ENCODE data around the gene KLK6. TPM values are rescaled to one million over a fixed set of nuclear protein-coding genes. Genes with fewer than 3 reads are reported as not detected.

The KLK6 gene
- total RNA-seq, 1 donor from 2014 or later = 5.0 TPM

- no peak overlapping the region for H3K4me3 Mint-ChIP-seq
- peaks cover 3% of the 10 kb centered on the region for H3K4me1 Mint-ChIP-seq (ENCODE audit: unreplicated experiment)
Measured at GRCh38 chr19:51005248-51005647, 35.9 kb upstream of the KLK6 start.

GRCh38 chr19:51003316-51003715 lies 33.9 kb upstream of the KLK6 start:
- H3K4me3 Mint-ChIP-seq = no peak overlapping the region
- no peak for TF ChIP-seq CTCF (conservative IDR thresholded peaks at IDR 0.05)
- H3K36me3 Mint-ChIP-seq = no peaks in the 10 kb centered on the region
- H3K27me3 Mint-ChIP-seq = peaks cover 32% of the 10 kb centered on the region
- no peak for DNase-seq (ENCODE audit: extremely low spot score, unreplicated experiment)
- no peaks in the 10 kb centered on the region for H3K9me3 Mint-ChIP-seq
- peaks cover 3% of the 10 kb centered on the region for H3K4me1 Mint-ChIP-seq (ENCODE audit: unreplicated experiment)
- H3K27ac Mint-ChIP-seq = no peak overlapping the region

More at GRCh38 chr19:51005248-51005647, 35.9 kb upstream of the KLK6 start:
- H3K27ac Mint-ChIP-seq = no peak overlapping the region
- H3K36me3 Mint-ChIP-seq = no peaks in the 10 kb centered on the region
- peaks cover 43% of the 10 kb centered on the region for H3K27me3 Mint-ChIP-seq
- no peak for TF ChIP-seq CTCF (conservative IDR thresholded peaks at IDR 0.05)
- H3K9me3 Mint-ChIP-seq = no peaks in the 10 kb centered on the region
- DNase-seq (ENCODE audit: extremely low spot score, unreplicated experiment) = no peak

- H3K27me3 Mint-ChIP-seq = peaks cover 36% of the 10 kb centered on the region
- peak overlapping the region; percentile 74 for H3K4me3 Mint-ChIP-seq
- no peaks in the 10 kb centered on the region for H3K9me3 Mint-ChIP-seq
- no peaks in the 10 kb centered on the region for H3K36me3 Mint-ChIP-seq
- no peak for DNase-seq (ENCODE audit: extremely low spot score, unreplicated experiment)
- H3K27ac Mint-ChIP-seq = peak overlapping the region; percentile 87
- no peak for TF ChIP-seq CTCF (conservative IDR thresholded peaks at IDR 0.05)
- peaks cover 3% of the 10 kb centered on the region for H3K4me1 Mint-ChIP-seq (ENCODE audit: unreplicated experiment)
Measured at GRCh38 chr19:51002542-51003311, 33.3 kb upstream of the KLK6 start.

- Mint-ChIP-seq H3K36me3 (no peaks in the 10 kb centered on the region), H3K9me3 (no peaks in the 10 kb centered on the region), H3K4me1 (ENCODE audit: unreplicated experiment) (peaks cover 3% of the 10 kb centered on the region), H3K27me3 (peaks cover 36% of the 10 kb centered on the region), H3K27ac (peak overlapping the region; percentile 87), H3K4me3 (peak overlapping the region; percentile 74)
- no peak for DNase-seq (ENCODE audit: extremely low spot score, unreplicated experiment)
- TF ChIP-seq CTCF (conservative IDR thresholded peaks at IDR 0.05) = no peak
Measured at GRCh38 chr19:51002089-51002532, 32.7 kb upstream of the KLK6 start.

GRCh38 chr19:51001515-51001914 lies 32.1 kb upstream of the KLK6 start, which contains the start of gene KLK8:
KLK8 (minus strand) TSS chr19:51001604; CDS start chr19:51001167, 437 bp downstream.
- no peak for TF ChIP-seq CTCF (conservative IDR thresholded peaks at IDR 0.05)
- H3K4me3 Mint-ChIP-seq = peak within 1 kb of the TSS; percentile 74
- no peaks in the 10 kb centered on the region for H3K36me3 Mint-ChIP-seq
- H3K9me3 Mint-ChIP-seq = no peaks in the 10 kb centered on the region
- peak within 1 kb of the TSS; percentile 87 for H3K27ac Mint-ChIP-seq
- H3K4me1 Mint-ChIP-seq (ENCODE audit: unreplicated experiment) = peaks cover 3% of the 10 kb centered on the region
- no peak for DNase-seq (ENCODE audit: extremely low spot score, unreplicated experiment)
- H3K27me3 Mint-ChIP-seq = peaks cover 36% of the 10 kb centered on the region

Measured in type B pancreatic cell (in vitro differentiated cells).